Caco-2 (cell line): ENCODE measurements around the gene SPG21. TPM values are rescaled to one million over a fixed set of nuclear protein-coding genes. Genes with fewer than 3 reads are reported as not detected.

ENCODE experiments used
- BruUV-seq: library from RNA; stranded (reverse); fragments of 400-500 nt; replicated peaks from 2 replicates; lab custom pipeline; 2021; lab: Mats Ljungman, UMichigan
- CTCF ChIA-PET: fragments of 300-600 bp; sonication (Branson Sonifier 250); formaldehyde crosslinking; loops from one replicate; lab custom pipeline; 2022; ENCODE audit warnings: antibody characterized with exemption; lab: Charles Lee
- POLR2A ChIA-PET: fragments of 300-600 bp; sonication (Branson Sonifier 250); formaldehyde crosslinking; loops from one replicate; lab custom pipeline; 2022; ENCODE audit warnings: antibody characterized with exemption; lab: Charles Lee
- DNase-seq, 2 experiments: peaks; one replicate each; pipeline versions ENCODE4 v3.0.0 to v3.0.0-alpha.2; 2020 to 2022
- H3K27me3 ChIP-seq: replicated peaks from 2 replicates; pipeline ENCODE4 v1.6.0; 2011; ENCODE audit warnings: low read length; ENCODE audit not compliant: control insufficient read depth, insufficient read depth
- H3K36me3 ChIP-seq: 2 replicates; pipeline ENCODE4 v1.5.1; 2011; ENCODE audit warnings: low read length; ENCODE audit not compliant: control insufficient read depth, insufficient read depth
- H3K4me1 ChIP-seq: fragments of 250-450 bp; sonication (Bioruptor Pico); 2 replicates; pipeline ENCODE4 v1.5.1; 2020; ENCODE audit warnings: mild to moderate bottlenecking
- H3K4me3 ChIP-seq: 2 replicates; pipeline ENCODE4 v1.5.1; 2011; ENCODE audit warnings: low read depth, mild to moderate bottlenecking, control low read depth, low read length
- H3K9me3 ChIP-seq: fragments of 250-450 bp; sonication (Bioruptor Pico); 2 replicates; pipeline ENCODE4 v1.5.1; 2020; ENCODE audit warnings: mild to moderate bottlenecking, moderate library complexity
- H3K27ac Mint-ChIP-seq: one replicate; pipeline ENCODE4 v1.8.0; 2022; ENCODE audit warnings: mixed read lengths; ENCODE audit not compliant: unreplicated experiment
- H3K27me3 Mint-ChIP-seq: one replicate; pipeline ENCODE4 v1.8.0; 2022; ENCODE audit warnings: mixed read lengths; ENCODE audit not compliant: insufficient read depth, unreplicated experiment
- H3K36me3 Mint-ChIP-seq: one replicate; pipeline ENCODE4 v1.8.0; 2022; ENCODE audit warnings: mild to moderate bottlenecking, mixed read lengths; ENCODE audit not compliant: insufficient read depth, unreplicated experiment
- H3K4me1 Mint-ChIP-seq: one replicate; pipeline ENCODE4 v1.8.0; 2022; ENCODE audit warnings: low read depth, mixed read lengths; ENCODE audit not compliant: unreplicated experiment
- H3K4me3 Mint-ChIP-seq: one replicate; pipeline ENCODE4 v1.8.0; 2022; ENCODE audit warnings: mild to moderate bottlenecking, moderate library complexity, mixed read lengths; ENCODE audit not compliant: unreplicated experiment
- H3K9me3 Mint-ChIP-seq: one replicate; pipeline ENCODE4 v1.8.0; 2022; ENCODE audit warnings: mixed read lengths; ENCODE audit not compliant: unreplicated experiment
- intact Hi-C: fragments of 100-400 bp; cut with micrococcal nuclease; formaldehyde crosslinking; loops from one replicate; pipeline ENCODE4 v1.10.0; 2022; ENCODE audit not compliant: unreplicated experiment
- total RNA-seq: library from RNA; stranded (reverse); gene quantifications from 2 replicates; pipeline ENCODE4 v1.2.3, GENCODE V29; 2022
- TF ChIP-seq, protein P1 (sequence below), 2 experiments: fragments of 200-600 bp in 1 of 2; IDR thresholded peaks; 1 replicate in 1 of 2; 2 replicates in 1 of 2; pipeline versions ENCODE4 v1.5.1 to v1.8.0; 2011 to 2022; ENCODE audit warnings: antibody characterized with exemption in 1 of 2, control low read depth in 1 of 2, inconsistent platforms in 1 of 2, low read depth in 1 of 2, low read length in 1 of 2, mild to moderate bottlenecking in 1 of 2, moderate library complexity in 1 of 2; ENCODE audit not compliant: insufficient read depth in 1 of 2, severe bottlenecking in 1 of 2, unreplicated experiment in 1 of 2

The SPG21 gene
- total RNA-seq, 1 experiment from 2014 or later = 72.9 TPM

DNA sequence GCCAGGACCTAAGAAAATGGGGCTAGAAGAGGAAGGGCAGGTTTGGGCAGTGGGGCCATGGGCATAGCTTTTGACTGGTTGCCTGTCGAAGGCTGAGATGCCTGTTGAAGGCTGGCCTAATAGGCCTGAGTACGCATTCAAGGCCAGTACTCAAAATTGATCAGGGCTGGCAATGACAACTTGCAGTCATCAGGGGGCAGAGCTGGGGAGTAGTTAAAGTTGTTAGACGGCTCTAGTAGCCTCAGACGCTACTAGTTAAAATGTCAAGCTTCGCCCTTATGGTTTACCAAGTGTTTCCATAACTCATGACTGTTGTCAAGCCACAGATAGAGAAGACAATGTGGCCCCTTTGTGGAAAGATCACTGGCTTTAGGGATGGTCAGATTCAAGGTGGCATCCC, 28.7 kb downstream of the SPG21 start:
- Mint-ChIP-seq H3K9me3 (no peaks in the 10 kb centered on the region), H3K27ac (no peak overlapping the region), H3K4me1 (no peaks in the 10 kb centered on the region), H3K4me3 (no peak overlapping the region), H3K27me3 (no peaks in the 10 kb centered on the region), H3K36me3 (peaks cover 53% of the 10 kb centered on the region)
- BruUV-seq = no TSS peak
- Histone ChIP-seq H3K27me3 (no peaks in the 10 kb centered on the region), H3K36me3 (0 out of 2 replicates have a peak, but pooled peaks cover 2% of the 10 kb centered on the region), H3K4me1 (no peaks in the 10 kb centered on the region), H3K4me3 (no peak overlapping the region), H3K9me3 (no peaks in the 10 kb centered on the region)
- ChIA-PET POLR2A (no interaction called here), CTCF (no interaction called here)
- intact Hi-C loops = no loop called here
- no peak for DNase-seq
- TF ChIP-seq, protein P1, sequence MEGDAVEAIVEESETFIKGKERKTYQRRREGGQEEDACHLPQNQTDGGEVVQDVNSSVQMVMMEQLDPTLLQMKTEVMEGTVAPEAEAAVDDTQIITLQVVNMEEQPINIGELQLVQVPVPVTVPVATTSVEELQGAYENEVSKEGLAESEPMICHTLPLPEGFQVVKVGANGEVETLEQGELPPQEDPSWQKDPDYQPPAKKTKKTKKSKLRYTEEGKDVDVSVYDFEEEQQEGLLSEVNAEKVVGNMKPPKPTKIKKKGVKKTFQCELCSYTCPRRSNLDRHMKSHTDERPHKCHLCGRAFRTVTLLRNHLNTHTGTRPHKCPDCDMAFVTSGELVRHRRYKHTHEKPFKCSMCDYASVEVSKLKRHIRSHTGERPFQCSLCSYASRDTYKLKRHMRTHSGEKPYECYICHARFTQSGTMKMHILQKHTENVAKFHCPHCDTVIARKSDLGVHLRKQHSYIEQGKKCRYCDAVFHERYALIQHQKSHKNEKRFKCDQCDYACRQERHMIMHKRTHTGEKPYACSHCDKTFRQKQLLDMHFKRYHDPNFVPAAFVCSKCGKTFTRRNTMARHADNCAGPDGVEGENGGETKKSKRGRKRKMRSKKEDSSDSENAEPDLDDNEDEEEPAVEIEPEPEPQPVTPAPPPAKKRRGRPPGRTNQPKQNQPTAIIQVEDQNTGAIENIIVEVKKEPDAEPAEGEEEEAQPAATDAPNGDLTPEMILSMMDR (IDR thresholded peaks at IDR 0.05; ENCODE audit: insufficient read depth in 1 of 2, low read depth in 1 of 2, low read length in 1 of 2, severe bottlenecking in 1 of 2, unreplicated experiment in 1 of 2) = no peak

DNA sequence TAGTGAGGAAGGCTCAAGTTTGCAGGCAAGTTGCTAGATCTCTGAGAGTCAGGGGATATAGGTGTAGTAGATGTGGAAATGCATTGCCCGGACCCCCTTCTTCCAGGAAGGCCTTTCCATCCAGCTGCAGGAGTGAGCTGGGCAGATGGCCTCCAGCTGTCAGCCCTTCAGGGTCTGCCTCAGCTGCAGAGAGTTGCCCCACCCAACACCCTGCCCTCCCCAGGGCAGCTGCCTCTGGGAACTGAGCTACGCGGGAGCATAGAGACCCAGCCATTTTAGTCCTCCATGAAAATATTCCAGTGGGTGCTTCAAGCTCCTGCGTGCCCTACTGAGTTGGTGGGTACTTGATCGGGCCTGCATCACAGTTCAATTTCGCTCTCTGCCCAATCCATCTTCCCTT, 29.6 kb downstream of the SPG21 start:
- ChIA-PET CTCF (no interaction called here), POLR2A (no interaction called here)
- intact Hi-C loops = no loop called here
- no peaks in the 10 kb centered on the region for H3K9me3 ChIP-seq
- no TSS peak for BruUV-seq
- no peaks in the 10 kb centered on the region for H3K27me3 Mint-ChIP-seq
- H3K9me3 Mint-ChIP-seq = peaks cover 2% of the 10 kb centered on the region
- H3K4me1 Mint-ChIP-seq = no peaks in the 10 kb centered on the region
- H3K36me3 ChIP-seq = 0 out of 2 replicates have a peak, but pooled peaks cover 2% of the 10 kb centered on the region
- no peaks in the 10 kb centered on the region for H3K27me3 ChIP-seq
- H3K36me3 Mint-ChIP-seq = peaks cover 49% of the 10 kb centered on the region
- H3K27ac Mint-ChIP-seq = no peak overlapping the region
- H3K4me3 ChIP-seq = no peak overlapping the region
- DNase-seq = no peak
- no peak overlapping the region for H3K4me3 Mint-ChIP-seq
- no peaks in the 10 kb centered on the region for H3K4me1 ChIP-seq
- TF ChIP-seq, protein P1 (IDR thresholded peaks at IDR 0.05; ENCODE audit: insufficient read depth in 1 of 2, low read depth in 1 of 2, low read length in 1 of 2, severe bottlenecking in 1 of 2, unreplicated experiment in 1 of 2) = no peak

DNA sequence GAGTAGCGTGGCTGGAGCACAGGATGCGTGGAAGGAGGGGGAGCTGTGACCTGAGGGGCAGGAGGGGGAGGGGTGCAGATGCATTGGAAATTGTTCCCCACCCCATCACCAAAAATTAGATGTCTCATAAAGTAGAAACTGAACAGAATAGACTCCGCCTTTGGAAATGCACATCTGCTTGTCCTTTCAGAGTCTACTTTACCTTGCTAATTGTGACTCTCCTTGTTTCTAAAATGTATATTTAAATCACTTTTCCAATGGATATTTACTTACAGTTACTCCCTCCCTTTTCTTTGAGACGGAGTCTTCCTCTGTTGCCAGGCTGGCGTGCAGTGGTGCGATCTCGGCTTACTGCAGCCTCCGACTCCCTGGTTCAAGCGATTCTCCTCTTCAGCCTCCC, 30.6 kb downstream of the SPG21 start:
- 0 out of 2 replicates have a peak, but pooled peaks cover 2% of the 10 kb centered on the region for H3K36me3 ChIP-seq
- Mint-ChIP-seq H3K27ac (no peak overlapping the region), H3K36me3 (peaks cover 45% of the 10 kb centered on the region), H3K9me3 (peaks cover 12% of the 10 kb centered on the region), H3K27me3 (no peaks in the 10 kb centered on the region), H3K4me1 (no peaks in the 10 kb centered on the region), H3K4me3 (no peak overlapping the region)
- no peak overlapping the region for H3K4me3 ChIP-seq
- TF ChIP-seq, protein P1 (IDR thresholded peaks at IDR 0.05; ENCODE audit: insufficient read depth in 1 of 2, low read depth in 1 of 2, low read length in 1 of 2, severe bottlenecking in 1 of 2, unreplicated experiment in 1 of 2) = no peak
- intact Hi-C loops = no loop called here
- ChIA-PET CTCF (no interaction called here), POLR2A (no interaction called here)
- H3K9me3 ChIP-seq = no peaks in the 10 kb centered on the region
- H3K27me3 ChIP-seq = no peaks in the 10 kb centered on the region
- H3K4me1 ChIP-seq = no peaks in the 10 kb centered on the region
- no peak for DNase-seq
- no TSS peak for BruUV-seq
